GM18867 (cell line): ENCODE results near the gene ADRA2A.

ENCODE experiments used
- ATAC-seq: cut with Tn5 transposase; IDR thresholded peaks from one replicate; pipeline ENCODE4 v1.9.1; 2021; ENCODE audit warnings: mild to moderate bottlenecking, moderate library complexity; ENCODE audit not compliant: unreplicated experiment

Gene ADRA2A

GRCh38 chr10:111076682-111077478 lies at the start of gene ADRA2A:
Gene ADRA2A (plus strand): TSS chr10:111077029. CDS start chr10:111077997, 968 bp downstream.
- no peak for ATAC-seq

DNA sequence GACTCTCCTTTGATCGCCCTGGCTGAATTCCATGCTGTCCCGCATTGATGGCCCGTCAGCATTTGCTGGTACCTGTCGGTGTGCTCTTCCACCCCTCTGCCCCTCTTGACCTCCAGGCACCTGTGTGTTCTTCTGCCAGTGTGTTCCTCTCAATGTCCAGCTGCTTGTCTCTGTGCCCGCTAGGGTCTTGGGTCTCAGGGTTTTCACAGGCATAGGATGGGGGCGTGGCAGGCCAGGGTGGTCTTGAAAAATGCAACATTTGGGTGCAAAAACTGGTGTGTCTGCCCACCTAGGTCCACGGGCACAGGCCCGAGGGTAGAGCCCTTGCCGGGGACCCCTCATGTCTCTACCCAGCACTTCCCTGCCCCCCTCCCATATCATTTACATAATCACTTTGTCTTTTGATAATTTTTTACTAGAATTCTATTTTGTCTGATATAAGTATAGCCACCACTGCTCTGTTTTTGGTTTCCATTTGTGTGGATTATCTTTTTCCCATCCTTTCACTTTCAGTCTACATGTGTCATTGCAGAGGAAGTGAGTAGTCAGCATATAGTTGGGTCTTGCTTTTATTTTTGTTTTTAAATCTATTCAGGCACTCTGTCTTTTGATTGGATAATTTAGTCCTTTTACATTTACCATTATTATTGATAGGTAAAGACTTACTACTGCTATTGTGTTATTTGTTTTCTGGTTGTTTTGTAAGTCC lies 46.6 kb upstream of the ADRA2A start:
- ATAC-seq = peak; percentile 62

- ATAC-seq = no peak
Measured at GRCh38 chr10:111034598-111035310, 42.1 kb upstream of the ADRA2A start.

- no peak for ATAC-seq
Measured at GRCh38 chr10:111035542-111035941, 41.3 kb upstream of the ADRA2A start.

DNA sequence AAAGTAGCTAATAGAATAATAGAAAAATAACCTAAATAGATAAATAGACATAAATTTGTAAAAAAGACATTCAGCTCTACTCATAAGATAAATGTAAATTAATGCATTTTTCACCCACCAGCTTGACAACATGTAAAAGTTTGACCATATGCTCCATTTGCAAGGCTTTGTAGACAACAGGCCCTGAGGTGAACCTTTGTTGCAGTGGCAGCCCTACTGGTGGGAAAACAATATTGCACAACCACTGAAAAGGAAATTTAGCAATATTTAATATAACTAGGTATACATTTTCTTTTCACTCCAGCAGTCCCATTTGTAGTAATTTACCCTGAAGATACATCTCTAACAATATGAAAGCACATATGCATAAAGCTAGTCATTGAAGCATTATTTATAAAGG lies 39.0 kb upstream of the ADRA2A start:
- ATAC-seq = no peak

GRCh38 chr10:111039522-111039921 lies 37.3 kb upstream of the ADRA2A start:
- ATAC-seq = no peak

- no peak for ATAC-seq
Measured at GRCh38 chr10:111057006-111057405, 19.8 kb upstream of the ADRA2A start.

GRCh38 chr10:111063471-111063870 lies 13.4 kb upstream of the ADRA2A start:
- ATAC-seq = no peak

DNA sequence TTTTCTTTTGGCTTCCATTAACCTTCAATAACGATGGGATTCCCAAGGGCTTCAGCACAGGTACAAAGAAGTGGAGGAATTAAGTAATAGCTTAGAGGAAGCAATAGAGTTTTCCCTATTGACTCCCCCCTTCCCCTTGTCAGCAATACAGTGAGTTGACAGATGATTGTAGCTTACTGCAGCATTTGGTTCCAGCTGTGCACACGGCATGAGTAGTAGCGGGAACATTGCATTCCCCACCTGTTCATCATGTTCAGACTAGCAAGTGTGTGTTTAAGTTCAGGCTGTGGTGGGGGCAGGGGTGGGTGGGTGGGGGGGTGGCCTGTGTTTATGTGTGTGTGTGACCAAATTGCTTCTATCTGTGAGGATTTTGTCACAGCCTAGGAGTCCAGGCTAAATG lies 4.6 kb upstream of the ADRA2A start:
- no peak for ATAC-seq

GRCh38 chr10:111075577-111076185 lies 1.1 kb upstream of the ADRA2A start:
- no peak for ATAC-seq

DNA sequence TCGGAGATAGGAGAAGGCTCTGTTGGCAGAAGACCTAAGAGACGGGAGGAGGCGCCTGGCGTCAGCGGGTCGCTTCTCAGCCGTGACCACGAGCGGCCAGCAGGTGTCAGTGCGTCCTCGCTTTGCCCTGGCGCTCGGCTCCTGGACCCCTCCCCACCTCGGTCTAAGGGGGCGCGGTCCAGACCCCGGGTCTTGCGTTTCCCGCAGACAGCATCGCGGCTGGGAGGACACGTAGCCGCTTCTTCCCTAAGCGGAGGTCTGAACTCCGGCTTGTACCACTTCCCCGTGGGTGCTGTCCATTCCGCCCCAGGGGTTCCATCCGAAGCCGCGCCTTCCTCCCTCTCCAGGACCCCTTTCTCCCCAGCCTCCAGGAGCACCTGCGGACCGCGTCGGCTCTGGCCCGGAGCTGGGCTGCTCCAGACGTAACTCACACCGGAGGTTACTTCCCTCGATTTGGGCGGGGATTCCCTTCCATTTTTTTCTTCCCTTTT lies 593 bp upstream of the ADRA2A start:
- ATAC-seq = peak; percentile 75

- ATAC-seq = no peak
Measured at GRCh38 chr10:111077479-111077784, 603 bp downstream of the ADRA2A start.

DNA sequence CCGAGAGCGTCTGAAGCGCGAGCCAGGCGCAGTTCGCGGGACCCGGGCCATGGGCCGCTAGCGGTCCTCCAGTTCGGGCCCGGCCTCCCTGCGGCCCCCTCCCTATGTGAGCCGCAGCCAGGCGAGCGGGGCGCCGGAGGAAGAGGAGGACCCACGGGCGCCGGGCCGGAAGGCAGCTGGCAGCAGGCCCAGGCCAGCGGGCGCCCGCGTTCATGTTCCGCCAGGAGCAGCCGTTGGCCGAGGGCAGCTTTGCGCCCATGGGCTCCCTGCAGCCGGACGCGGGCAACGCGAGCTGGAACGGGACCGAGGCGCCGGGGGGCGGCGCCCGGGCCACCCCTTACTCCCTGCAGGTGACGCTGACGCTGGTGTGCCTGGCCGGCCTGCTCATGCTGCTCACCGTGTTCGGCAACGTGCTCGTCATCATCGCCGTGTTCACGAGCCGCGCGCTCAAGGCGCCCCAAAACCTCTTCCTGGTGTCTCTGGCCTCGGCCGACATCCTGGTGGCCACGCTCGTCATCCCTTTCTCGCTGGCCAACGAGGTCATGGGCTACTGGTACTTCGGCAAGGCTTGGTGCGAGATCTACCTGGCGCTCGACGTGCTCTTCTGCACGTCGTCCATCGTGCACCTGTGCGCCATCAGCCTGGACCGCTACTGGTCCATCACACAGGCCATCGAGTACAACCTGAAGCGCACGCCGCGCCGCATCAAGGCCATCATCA lies 1.1 kb downstream of the ADRA2A start:
- no peak for ATAC-seq

GRCh38 chr10:111078505-111079185 lies 1.8 kb downstream of the ADRA2A start:
- ATAC-seq = no peak

DNA sequence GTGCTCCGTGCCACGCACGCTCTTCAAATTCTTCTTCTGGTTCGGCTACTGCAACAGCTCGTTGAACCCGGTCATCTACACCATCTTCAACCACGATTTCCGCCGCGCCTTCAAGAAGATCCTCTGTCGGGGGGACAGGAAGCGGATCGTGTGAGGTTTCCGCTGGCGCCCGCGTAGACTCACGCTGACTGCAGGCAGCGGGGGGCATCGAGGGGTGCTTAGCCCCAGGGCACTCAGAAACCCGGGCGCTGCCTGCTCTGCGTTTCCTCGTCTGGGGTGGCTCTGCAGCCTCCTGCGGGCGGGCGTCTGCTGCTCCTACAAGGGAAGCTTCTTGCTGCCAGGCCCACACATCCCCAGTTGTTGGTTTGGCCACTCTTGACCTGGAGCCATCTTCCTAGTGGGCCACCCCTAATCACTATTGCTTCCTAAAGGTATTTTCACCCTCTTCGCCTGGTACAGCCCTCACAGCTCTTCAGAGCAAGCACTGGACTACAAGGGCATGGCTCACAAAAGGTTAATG lies 2.5 kb downstream of the ADRA2A start:
- no peak for ATAC-seq

GRCh38 chr10:111079781-111080180 lies 3.0 kb downstream of the ADRA2A start:
- ATAC-seq = no peak

GRCh38 chr10:111080224-111080623 lies 3.4 kb downstream of the ADRA2A start:
- no peak for ATAC-seq

DNA sequence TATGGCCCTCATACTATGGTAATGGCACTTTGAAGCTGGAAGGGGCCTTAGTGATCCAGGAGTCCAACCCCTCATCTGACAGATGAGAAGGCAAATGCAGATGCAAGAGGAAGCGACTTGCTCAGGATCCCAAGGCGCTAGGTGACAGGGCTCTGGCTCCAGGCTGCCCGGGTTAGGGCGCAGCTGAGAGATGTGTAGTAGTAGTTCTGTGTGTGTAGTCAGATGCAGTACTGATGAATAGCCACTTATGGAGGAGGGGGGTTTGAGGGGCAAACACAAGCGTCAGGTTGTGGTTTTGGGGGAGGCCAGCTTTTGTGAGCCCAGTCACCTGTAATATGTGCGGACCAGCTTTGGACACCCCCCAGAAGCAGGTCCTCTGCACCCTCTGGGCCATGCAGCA lies 4.8 kb downstream of the ADRA2A start:
- no peak for ATAC-seq

DNA sequence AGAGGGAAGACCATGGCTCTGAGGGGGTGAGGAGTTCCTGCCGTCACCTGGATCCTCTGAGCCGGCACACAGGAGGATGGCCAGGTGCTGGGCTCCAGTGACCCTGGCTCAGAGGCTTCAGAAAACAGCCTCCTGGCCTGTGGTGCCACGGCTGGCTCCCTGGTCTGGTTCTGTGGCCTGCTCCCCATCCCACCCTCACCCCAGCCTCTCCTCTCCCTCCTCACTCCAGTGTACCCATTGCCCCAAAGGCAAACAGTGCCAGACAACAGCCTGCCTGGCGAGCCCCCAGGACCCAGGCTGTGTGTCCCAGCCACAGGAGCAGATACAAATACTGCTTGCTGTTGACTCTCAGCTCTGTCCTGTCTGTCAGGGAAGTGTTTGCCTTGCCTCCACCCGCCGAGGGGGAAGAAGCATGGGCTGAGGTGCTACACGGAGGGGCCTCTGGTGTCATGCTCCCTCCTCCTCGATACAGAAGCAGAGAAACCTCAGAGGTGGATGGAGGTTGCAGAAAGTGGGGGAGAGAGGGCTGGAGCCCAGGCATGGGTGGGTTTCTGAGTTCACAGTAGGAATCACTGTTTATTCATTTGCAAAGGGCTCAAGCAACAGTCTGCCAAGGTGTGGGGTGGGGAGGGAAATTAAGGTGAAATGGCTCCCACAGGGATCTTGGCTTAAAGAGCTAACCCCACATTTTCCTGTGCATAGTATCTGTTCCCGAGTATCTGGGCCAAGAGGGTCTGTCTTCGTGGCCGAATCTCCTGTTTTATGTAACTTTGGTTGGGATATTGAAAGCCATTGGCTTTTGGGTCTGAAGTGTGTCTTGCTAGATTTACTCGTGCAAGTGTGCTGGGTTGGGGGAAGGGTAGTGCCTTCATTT lies 5.5 kb downstream of the ADRA2A start:
- no peak for ATAC-seq
